GM19467 (cell line): Measurements from ENCODE around the gene SFTPA1.
"Not testable (repeated sequence)": the region's sequence is repeated elsewhere in the genome, so short reads cannot be mapped to it uniquely, and the experiment has no call there.

Experiments used
- ATAC-seq: cut with Tn5 transposase; IDR thresholded peaks from one replicate; pipeline ENCODE4 v1.9.1; 2021; ENCODE audit warnings: mild to moderate bottlenecking, moderate library complexity; ENCODE audit not compliant: unreplicated experiment

SFTPA1 gene

DNA sequence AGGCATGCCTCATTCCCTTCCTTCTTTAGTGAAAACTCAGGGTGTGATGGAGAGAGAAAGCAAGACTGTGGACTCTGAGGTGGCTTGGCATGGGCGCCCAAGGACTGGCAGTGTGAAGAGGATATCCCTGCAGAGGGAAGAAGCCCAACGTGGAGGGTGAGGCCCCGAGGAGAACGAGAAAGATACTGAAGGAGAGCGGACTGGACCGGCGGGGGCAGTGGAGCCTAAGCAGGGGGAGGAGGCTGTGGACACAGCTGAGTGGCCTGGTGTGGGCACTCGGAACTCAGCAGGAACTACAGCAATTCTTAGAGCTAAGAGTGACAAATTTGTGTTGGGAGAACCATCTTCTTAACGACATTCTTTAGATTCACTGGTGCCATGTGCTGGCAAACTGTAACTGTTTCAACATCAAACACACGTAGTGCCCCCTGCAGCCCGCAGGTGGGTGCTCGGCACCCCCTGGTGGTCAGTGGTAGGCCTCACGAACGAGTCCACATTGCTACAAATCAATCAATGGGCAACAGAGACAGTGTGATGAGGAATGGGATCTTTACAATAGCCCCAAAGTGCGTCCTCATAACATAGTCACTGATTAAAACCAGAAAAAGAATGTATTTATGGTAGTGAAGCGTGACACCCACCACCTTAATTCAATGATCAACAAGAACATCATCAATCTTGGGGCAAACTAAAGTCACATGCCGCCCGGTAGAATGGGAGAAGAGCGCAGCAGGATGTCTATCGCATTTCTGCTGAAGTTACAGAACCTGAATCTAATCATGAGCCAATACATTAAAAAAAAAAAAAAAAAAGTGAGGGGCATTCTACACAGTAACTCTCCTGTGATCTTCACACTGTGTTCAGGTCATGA lies 2.0 kb upstream of the SFTPA1 start:
- no peak for ATAC-seq

DNA sequence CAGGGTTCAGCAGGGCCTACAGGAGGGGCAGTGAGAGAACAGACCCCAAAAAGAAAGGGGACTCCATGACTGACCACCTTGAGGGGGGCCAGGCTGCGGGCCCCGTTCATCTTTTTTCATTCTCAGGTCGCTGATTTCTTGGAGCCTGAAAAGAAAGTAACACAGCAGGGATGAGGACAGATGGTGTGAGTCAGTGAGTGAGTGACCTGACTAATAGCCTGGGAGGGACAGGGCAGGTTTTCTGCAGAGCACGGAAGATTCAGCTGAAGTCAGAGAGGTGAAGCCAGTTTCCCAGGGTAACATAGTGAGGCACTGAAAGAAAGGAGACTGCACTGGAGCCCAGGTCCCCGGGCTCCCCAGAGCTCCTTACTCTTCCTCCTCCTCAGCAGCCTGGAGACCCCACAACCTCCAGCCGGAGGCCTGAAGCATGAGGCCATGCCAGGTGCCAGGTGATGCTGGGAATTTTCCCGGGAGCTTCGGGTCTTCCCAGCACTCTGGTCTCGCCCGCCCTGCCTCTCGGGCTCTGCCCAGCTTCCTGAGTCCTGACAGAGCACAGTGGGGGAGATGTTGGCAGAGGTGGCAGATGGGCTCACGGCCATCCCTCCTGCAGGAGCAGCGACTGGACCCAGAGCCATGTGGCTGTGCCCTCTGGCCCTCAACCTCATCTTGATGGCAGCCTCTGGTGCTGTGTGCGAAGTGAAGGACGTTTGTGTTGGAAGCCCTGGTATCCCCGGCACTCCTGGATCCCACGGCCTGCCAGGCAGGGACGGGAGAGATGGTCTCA lies 646 bp downstream of the SFTPA1 start:
- not testable (repeated sequence) for ATAC-seq

GRCh38 chr10:79615577-79615976 lies 4.8 kb downstream of the SFTPA1 start:
- no peak for ATAC-seq

DNA sequence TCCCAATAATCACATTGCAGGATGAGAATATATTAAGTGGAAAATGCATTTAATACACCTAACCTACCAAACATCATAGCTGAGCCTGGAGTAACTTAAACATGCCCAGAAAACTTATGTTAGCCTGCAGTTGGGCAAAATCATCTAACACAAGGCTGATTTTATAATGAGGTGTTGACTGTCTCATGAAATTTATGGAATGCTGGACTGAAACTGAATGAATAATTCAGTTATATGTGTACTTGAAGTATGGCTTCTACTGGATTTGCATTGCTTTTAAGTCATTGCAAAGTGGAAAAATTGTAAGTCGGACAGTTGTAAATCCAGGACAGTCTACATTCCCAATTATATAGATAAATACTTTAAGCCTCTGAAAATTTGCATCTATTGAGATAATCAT lies 5.4 kb downstream of the SFTPA1 start:
- ATAC-seq, result no peak

- ATAC-seq, result not testable (repeated sequence)
These were observed 12.9 kb downstream of the SFTPA1 start for GRCh38 chr10:79623663-79624062.

- no peak for ATAC-seq
These were observed 16.3 kb downstream of the SFTPA1 start for GRCh38 chr10:79627075-79627474.

DNA sequence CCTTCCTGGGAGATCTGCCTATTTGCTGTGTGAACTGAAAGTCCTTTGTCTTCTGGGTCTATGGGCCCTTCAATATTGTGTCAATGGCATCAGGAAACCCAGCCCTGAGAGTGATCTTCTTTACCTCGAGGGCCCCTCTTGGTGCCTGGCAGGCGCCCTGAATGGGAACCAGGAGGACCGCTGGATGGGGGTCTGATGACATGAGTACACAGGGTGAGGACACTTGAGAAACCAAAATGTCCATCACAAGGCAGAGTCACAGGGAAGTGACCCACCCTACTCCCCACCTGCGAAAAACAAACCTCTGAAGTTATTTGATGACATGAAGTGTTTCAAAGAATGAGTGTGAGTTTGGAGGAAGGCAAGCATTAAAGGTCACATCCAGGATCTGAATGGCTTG lies 17.3 kb downstream of the SFTPA1 start:
- no peak for ATAC-seq

DNA sequence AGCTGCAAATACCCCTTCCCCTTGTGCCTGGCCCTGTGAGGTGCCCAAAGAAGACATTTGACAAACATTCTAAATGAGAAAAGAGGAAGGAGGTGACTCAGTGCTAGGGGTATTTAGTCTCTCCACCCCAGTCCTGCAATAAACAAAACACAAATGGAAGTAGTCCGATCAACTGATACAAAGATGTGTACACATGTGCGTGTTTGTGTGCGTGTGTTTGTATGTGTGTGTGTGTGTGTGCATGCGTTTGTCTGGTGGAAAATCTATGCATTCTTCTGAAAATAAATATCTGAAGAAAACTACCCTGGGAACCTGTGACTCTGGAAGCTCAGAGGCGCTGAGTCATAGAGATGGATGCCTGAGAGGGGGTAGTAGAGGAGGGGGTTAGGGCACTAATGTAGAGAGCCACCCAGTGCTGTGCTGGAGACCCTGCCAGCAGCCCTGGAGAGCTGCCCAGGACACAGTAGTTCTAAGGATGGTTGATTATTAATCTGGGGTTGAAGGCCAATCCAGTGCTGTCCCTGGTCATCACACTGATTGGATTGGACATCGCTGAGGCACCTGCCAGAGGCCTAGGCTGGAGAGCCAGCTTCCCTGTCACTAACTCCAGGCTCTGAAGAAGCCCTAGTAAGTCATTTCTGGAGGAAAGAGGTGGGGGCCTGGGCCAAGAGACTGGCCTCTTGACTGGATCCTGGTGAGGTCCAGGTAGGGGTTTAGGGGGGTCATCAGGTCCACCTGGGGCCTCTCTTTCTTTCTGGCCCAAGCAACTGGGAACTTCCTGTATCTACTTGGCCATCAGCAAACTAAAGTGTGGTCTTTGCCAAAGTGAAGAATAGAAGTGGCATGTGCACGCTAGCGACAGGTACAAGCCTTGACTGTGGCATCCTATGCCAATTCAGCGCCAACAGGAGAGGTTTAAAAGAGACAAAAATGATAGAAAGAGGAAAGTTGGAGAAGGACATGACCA lies 18.5 kb downstream of the SFTPA1 start:
- no peak for ATAC-seq

DNA sequence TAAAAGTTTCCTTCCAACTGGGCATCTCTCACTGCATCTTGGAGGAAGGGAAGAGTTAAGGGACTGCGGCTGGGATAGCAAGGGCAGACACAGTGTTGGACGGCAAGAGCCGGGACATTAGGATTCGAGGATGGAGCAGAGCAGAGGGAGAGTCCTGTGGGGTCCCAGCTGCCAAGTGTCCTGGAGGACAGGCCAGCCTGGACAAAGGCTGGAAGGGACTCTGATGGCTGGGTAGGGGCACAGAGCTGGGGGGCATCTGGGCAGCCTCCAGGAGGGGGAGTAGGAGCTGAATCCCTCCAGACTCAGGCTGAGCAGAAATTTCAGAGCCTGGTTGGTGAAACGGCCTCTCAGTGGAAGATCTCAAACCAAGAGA lies 19.2 kb downstream of the SFTPA1 start:
- ATAC-seq, result no peak

DNA sequence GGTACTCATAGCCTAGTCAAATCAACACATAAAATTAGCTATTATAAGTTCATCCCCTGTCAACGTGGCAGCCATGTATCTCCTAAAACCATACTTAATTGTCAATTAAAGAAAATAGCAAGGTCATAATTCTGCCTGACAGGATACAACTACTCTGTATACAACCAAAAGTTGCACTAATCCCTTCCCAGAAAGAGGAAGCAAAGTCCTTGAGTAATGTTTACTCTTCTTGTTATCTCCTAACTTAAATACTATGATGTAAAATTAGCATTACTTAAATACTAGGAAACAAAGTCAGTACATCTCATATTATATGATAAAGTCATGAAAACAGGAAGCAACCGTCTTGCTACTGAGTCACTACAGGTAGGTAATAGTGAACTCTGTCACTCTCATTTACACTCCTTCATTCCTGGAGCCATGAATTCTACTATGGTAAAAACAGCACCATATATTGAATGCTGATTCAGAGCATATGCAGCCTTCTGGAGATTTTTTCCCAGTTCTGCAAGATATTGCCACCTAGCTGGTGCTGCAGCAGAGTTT lies 26.0 kb downstream of the SFTPA1 start:
- ATAC-seq, result not testable (repeated sequence)

DNA sequence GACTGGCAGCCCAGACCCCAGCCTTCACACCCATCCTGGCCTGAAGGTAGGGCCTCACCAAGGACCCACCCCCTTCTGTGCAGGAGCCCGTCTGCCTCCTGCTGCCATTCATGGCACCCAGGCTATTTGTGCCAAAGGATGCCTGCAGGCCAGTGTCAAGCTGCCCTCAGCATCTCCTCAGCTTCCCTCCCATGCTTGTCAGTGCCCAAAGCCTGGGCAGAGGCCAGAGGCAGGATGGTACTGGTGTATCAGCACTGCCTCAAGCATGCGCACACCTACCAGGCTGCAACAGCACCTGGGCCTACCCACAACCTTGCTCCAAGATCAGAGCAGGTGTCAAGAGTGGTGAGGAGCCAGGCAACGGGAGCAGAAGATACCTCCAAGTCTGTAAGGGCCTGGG lies 27.6 kb downstream of the SFTPA1 start:
- no peak for ATAC-seq

DNA sequence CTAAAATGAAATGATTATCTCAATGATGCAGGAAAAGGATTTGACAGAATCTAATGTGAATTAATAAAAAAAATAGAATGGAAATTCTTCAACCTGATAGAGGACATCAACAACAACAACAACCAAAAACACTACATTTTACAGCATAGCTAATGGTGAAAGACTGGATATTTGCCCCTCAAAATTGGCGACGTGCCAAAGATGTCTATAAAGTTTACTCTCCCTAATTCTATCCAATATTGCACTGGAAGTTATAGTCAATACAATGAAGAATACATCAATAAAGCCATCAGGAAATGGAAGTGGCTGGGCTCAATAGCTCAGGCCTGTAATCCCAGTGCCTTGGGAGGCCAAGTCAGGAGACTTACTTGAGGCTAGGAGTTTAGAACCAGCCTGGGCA lies 42.0 kb downstream of the SFTPA1 start:
- not testable (repeated sequence) for ATAC-seq

- not testable (repeated sequence) for ATAC-seq
These were observed 52.5 kb downstream of the SFTPA1 start for GRCh38 chr10:79663287-79663686.

DNA sequence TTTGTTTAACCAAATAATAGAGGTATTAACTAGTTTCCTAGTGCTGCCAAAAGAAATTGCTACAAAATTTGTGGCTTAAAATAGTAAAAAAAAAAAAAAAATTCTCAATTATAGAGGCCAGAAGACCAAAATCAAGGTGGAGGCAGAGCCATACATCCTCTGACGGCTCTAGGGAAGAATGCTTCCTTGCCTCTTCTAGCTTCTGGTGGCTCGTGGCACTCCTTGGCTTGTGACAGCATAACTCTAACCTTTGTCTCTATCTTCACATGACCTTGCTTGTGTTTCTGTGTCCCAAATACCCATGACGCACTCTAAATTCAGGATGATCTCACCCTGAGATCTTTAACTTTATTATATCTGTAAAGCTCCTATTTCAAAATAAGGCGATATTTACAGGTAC lies 53.9 kb downstream of the SFTPA1 start:
- ATAC-seq, result not testable (repeated sequence)
